ENCODE results near the gene PPP2CA.

Gene PPP2CA

DNA sequence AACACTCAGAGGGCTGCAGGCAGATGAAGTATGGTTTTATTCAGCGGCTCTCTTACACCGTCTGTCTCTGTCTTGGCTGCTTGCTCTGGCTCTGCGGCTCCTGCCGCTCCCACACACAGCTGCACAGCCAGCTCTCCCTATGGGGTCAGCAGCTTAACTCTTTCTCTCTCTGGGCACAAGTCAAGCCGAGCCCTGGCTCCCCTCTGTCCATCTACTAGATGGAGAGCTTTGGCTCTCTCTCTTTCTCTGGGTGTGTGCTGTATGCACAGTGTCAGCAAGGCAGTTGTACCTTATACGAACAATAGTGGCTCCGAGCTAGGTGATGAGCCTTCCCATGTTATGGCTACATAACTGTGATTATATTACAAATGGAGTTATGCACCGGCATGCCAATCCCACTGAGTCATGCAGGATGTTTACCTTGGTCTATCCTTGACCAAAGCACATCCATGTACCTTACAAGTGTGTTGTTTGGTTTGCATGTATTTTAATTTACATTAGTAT lies 19.3 kb upstream of the PPP2CA start:
- DNase-seq (ENCODE audit: low spot score) = no peak
- TF ChIP-seq, protein P1, sequence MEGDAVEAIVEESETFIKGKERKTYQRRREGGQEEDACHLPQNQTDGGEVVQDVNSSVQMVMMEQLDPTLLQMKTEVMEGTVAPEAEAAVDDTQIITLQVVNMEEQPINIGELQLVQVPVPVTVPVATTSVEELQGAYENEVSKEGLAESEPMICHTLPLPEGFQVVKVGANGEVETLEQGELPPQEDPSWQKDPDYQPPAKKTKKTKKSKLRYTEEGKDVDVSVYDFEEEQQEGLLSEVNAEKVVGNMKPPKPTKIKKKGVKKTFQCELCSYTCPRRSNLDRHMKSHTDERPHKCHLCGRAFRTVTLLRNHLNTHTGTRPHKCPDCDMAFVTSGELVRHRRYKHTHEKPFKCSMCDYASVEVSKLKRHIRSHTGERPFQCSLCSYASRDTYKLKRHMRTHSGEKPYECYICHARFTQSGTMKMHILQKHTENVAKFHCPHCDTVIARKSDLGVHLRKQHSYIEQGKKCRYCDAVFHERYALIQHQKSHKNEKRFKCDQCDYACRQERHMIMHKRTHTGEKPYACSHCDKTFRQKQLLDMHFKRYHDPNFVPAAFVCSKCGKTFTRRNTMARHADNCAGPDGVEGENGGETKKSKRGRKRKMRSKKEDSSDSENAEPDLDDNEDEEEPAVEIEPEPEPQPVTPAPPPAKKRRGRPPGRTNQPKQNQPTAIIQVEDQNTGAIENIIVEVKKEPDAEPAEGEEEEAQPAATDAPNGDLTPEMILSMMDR (IDR thresholded peaks at IDR 0.05; ENCODE audit: borderline replicate concordance, control extremely low read depth, extremely low read depth, insufficient read depth, missing control alignments) = no peak
- in situ Hi-C loops (cut with MboI; ENCODE audit: low sequenced_read_pairs, unreplicated experiment) = no loop called here

DNA sequence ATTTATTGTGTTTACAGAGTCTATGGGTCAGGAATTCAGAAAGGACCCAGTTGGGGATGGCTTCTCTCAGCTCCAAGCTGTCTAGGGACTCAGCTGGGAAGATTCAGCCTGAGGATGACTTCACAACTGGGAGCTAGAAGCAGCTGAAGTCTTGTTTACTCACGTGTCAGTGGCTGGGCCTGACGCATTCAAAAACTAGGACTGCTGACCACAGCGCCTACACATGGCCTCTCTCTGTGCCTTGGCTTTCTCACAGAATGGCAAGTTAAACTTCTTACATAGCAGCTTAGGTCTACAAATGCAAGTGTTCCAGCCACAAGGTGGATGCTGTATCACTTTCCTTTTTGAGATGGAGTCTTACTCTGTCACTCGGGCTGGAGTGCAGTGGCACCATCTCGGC lies 16.3 kb upstream of the PPP2CA start:
- TF ChIP-seq, protein P1 (IDR thresholded peaks at IDR 0.05; ENCODE audit: borderline replicate concordance, control extremely low read depth, extremely low read depth, insufficient read depth, missing control alignments) = no peak
- in situ Hi-C loops (cut with MboI; ENCODE audit: low sequenced_read_pairs, unreplicated experiment) = no loop called here
- DNase-seq (ENCODE audit: low spot score) = no peak

DNA sequence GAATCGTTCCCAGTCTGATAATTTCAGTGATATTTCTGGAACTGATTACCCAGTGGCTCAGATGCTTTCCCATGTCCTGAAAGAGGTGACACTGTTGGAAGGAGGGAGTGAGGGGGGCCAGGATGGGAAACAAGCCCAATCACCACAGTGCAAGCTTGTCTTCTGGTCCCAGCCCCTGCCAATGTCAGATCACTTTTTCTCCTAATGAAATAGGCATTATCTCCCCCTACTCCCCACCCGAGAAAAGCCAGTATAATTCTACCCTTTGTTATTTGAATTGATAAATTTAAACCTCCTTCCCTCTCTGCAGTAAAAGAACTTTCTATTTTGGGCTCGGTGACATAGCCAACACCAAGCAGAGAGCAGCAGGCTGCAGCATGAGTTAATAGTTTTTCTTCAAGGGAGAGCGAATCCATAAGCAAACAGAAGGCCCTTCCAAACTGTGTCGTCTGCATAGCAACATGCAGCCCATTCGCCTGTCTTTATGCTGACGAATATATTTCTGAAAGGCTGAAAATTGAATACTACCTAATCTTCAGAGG lies 14.6 kb upstream of the PPP2CA start:
- TF ChIP-seq, protein P1 (IDR thresholded peaks at IDR 0.05; ENCODE audit: borderline replicate concordance, control extremely low read depth, extremely low read depth, insufficient read depth, missing control alignments) = no peak
- in situ Hi-C loops (cut with MboI; ENCODE audit: low sequenced_read_pairs, unreplicated experiment) = no loop called here
- peak; percentile 49 for DNase-seq (ENCODE audit: low spot score)

DNA sequence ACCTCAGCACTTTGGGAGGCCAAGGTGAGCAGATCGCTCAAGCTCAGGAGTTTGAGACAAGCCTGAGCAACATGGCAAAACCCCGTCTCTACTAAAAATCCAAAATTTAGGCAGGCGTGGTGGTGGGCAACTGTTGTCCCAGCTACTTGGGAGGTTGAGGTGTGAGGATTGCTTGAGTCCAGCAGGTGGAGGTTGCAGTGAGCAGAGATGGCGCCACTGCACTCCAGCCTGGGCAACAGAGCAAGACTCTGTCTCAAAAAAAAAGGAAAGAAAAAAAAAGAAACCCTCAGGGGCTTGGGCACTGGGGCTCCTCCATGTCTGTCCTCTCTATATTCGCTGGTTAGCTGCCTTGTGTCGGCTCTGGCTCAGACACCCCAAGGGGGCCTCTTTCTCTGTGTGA lies 10.9 kb upstream of the PPP2CA start:
- no peak for DNase-seq (ENCODE audit: low spot score)
- in situ Hi-C loops (cut with MboI; ENCODE audit: low sequenced_read_pairs, unreplicated experiment) = no loop called here
- TF ChIP-seq, protein P1 (IDR thresholded peaks at IDR 0.05; ENCODE audit: borderline replicate concordance, control extremely low read depth, extremely low read depth, insufficient read depth, missing control alignments) = no peak

DNA sequence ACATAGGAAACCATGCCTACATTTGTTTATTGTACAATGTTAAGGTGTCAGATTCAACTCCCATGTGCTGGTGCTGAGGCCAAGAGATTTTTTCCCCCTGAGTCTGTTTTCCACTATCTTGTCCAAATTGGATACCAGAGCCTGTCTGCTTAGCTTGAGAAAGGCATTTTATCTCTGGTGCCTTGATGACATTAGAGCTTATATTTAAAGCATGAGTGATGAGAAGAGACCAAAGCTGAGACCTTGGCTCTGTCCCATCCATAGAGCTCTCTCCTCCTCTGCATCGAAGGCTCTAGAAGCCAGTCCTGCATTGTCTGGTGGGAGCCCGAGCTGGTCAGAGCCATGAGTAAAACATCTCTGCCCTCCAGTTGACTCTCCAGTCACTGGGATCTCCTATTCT lies 10.4 kb upstream of the PPP2CA start:
- in situ Hi-C loops (cut with MboI; ENCODE audit: low sequenced_read_pairs, unreplicated experiment) = no loop called here
- TF ChIP-seq, protein P1 (IDR thresholded peaks at IDR 0.05; ENCODE audit: borderline replicate concordance, control extremely low read depth, extremely low read depth, insufficient read depth, missing control alignments) = no peak
- DNase-seq (ENCODE audit: low spot score) = no peak

DNA sequence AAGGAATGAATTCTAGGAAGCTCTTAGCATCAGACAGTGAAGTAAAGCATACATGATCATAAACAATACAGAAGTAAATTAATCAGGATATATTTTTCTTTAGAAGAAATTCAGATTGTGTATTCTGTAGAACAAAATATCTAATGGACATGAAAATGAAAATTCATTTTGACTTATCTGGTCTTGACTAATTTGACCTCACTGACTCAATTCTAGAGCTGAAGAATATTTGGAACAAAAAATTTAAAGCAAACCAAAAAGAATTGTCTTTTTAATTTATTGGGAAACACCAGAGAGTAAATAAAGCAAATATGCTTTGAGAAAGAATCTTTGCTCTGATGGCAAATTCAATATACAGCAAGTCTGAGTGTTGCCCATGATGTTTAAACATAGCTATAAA lies 2.8 kb upstream of the PPP2CA start:
- DNase-seq (ENCODE audit: low spot score) = no peak
- TF ChIP-seq, protein P1 (IDR thresholded peaks at IDR 0.05; ENCODE audit: borderline replicate concordance, control extremely low read depth, extremely low read depth, insufficient read depth, missing control alignments) = no peak
- in situ Hi-C loops (cut with MboI; ENCODE audit: low sequenced_read_pairs, unreplicated experiment) = no loop called here
